Stimulated activated CD4-positive, alpha-beta T cell treated with anti-CD3 and anti-CD28 coated beads, Interleukin-4, amount 100 ng/mL, for 4 hours (primary cell): ENCODE data around the gene ZNF454.

ENCODE experiments used
- DNase-seq, 2 experiments: peaks; one replicate each; pipeline ENCODE4 v3.0.0-alpha.2; 2020

ZNF454 gene

GRCh38 chr5:178993955-178994579, 53.1 kb downstream of the ZNF454 start:
- no peak for DNase-seq

GRCh38 chr5:178994580-178995340, 53.8 kb downstream of the ZNF454 start, which contains the start of gene GRM6:
GRM6 (minus strand) TSS chr5:178995320; CDS start chr5:178994944, 376 bp downstream.
- DNase-seq = no peak

GRCh38 chr5:178995341-178995690, 54.3 kb downstream of the ZNF454 start:
- no peak for DNase-seq

GRCh38 chr5:178996156-178996555, 55.2 kb downstream of the ZNF454 start:
- no peak for DNase-seq

GRCh38 chr5:178997191-178997590, 56.2 kb downstream of the ZNF454 start:
- no peak for DNase-seq

- no peak for DNase-seq
Observed at GRCh38 chr5:178998441-178998840, 57.4 kb downstream of the ZNF454 start.

- no peak for DNase-seq
Observed at GRCh38 chr5:179006564-179006963, 65.6 kb downstream of the ZNF454 start.

- DNase-seq = no peak
Observed at GRCh38 chr5:179008667-179009066, 67.7 kb downstream of the ZNF454 start.
